Lung (tissue), 12 donors: Measurements from ENCODE around the gene TMEM184A. TPM values are rescaled to one million over a fixed set of nuclear protein-coding genes. Genes with fewer than 3 reads are reported as not detected.

Experiments used
- ATAC-seq: fragments of 200-7000 bp; cut with Tn5 transposase; one replicate; pipeline ENCODE4 v1.9.1; 2020; ENCODE audit warnings: moderate number of reproducible peaks; ENCODE audit not compliant: insufficient read depth, low FRiP score
- DNase-seq, 3 donors: peaks; one replicate each; pipeline ENCODE4 v3.0.0-alpha.2; 2013 to 2017
- H3K27ac ChIP-seq, 2 donors: one replicate each; pipeline ENCODE4 v1.5.1; 2013; ENCODE audit warnings: mild to moderate bottlenecking in 2 of 2, moderate library complexity in 2 of 2, control low read depth in 1 of 2, inconsistent platforms in 1 of 2, low read depth in 1 of 2, low read length in 1 of 2
- H3K27me3 ChIP-seq, 3 donors: one replicate each; pipeline ENCODE4 v1.5.1; 2013; ENCODE audit warnings: low read length in 2 of 3; ENCODE audit not compliant: control insufficient read depth in 3 of 3, insufficient read depth in 3 of 3
- H3K36me3 ChIP-seq, 4 donors: one replicate each; pipeline ENCODE4 v1.5.1; 2013; ENCODE audit warnings: low read length in 4 of 4, mild to moderate bottlenecking in 1 of 4, moderate library complexity in 1 of 4; ENCODE audit not compliant: control insufficient read depth in 4 of 4, insufficient read depth in 4 of 4
- H3K4me1 ChIP-seq, 5 donors: one replicate each; pipeline ENCODE4 v1.5.1; 2013; ENCODE audit warnings: low read length in 5 of 5, mild to moderate bottlenecking in 2 of 5, moderate library complexity in 1 of 5; ENCODE audit not compliant: control insufficient read depth in 5 of 5, insufficient read depth in 5 of 5
- H3K4me3 ChIP-seq: one replicate; pipeline ENCODE4 v1.5.1; 2013; ENCODE audit warnings: mild to moderate bottlenecking, control low read depth, moderate library complexity
- H3K9ac ChIP-seq, 2 donors: one replicate each; pipeline ENCODE4 v1.5.1; 2013; ENCODE audit warnings: low read length in 2 of 2, control low read depth in 1 of 2; ENCODE audit not compliant: insufficient read depth in 1 of 2
- H3K9me3 ChIP-seq, 4 donors: one replicate each; pipeline ENCODE4 v1.5.1; 2013; ENCODE audit warnings: low read length in 3 of 4, mild to moderate bottlenecking in 1 of 4, moderate library complexity in 1 of 4; ENCODE audit not compliant: control insufficient read depth in 4 of 4, insufficient read depth in 3 of 4
- WGBS, 2 donors: extraction: QIAGEN DNeasy Blood & Tissue Kit; methylation state at CpG; one replicate each; pipeline ENCODE4 v1.1.7; 2013; 5-methylcytosine and 5-hydroxymethylcytosine counted together
- polyA plus RNA-seq, 2 donors: library from polyadenylated mRNA; stranded (reverse); fragments of 200-250 nt; gene quantifications; one replicate each; pipeline ENCODE4 v1.2.1, GENCODE V29; 2013
- total RNA-seq, 2 donors: library from RNA; depleted of rRNA in 1 of 2; stranded (reverse); fragments of >200 nt in 1 of 2; gene quantifications; one replicate each; pipeline ENCODE4 v1.2.1, GENCODE V29; 2014 to 2021
- TF ChIP-seq, protein P1 (sequence below): IDR thresholded peaks from 2 replicates; pipeline ENCODE4 v1.5.1; 2012; ENCODE audit warnings: mild to moderate bottlenecking; ENCODE audit errors: control extremely low read depth, extremely low read depth
- donor health status: control.
- donor health status: control.
- donor health status: Bipolar disorder and iron deficiency.
- donor health status: healthy.
- donor health status: DM: yes; HTN: yes; CAD: no.

Gene TMEM184A
- total and polyA plus RNA-seq, 4 donors: 1.8 to 11.8 (median 8.3) TPM

DNA sequence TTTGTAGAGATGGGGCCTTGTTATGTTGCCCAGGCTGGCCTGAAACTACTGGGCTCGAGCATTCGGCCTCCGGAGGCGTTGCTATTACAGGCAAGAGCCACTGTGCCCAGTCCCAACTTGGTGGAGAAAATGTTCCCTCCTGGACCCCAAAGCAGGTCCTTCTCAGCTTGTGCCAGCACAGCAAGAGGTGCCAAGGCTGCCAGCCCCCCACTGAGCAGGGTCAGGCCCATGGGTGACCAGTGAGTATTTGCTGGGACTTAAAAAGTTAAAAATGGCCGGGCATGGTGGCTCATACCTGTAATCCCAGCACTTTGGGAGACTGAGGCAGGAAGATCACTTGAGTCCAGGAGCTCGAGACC, 20.9 kb downstream of the TMEM184A start:
- ATAC-seq (no peak), DNase-seq (no peak)
- TF ChIP-seq, protein P1, sequence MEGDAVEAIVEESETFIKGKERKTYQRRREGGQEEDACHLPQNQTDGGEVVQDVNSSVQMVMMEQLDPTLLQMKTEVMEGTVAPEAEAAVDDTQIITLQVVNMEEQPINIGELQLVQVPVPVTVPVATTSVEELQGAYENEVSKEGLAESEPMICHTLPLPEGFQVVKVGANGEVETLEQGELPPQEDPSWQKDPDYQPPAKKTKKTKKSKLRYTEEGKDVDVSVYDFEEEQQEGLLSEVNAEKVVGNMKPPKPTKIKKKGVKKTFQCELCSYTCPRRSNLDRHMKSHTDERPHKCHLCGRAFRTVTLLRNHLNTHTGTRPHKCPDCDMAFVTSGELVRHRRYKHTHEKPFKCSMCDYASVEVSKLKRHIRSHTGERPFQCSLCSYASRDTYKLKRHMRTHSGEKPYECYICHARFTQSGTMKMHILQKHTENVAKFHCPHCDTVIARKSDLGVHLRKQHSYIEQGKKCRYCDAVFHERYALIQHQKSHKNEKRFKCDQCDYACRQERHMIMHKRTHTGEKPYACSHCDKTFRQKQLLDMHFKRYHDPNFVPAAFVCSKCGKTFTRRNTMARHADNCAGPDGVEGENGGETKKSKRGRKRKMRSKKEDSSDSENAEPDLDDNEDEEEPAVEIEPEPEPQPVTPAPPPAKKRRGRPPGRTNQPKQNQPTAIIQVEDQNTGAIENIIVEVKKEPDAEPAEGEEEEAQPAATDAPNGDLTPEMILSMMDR: no peak
- Histone ChIP-seq H3K4me1 (peaks cover 3 to 47% (median 24%) of the 10 kb centered on the region in 5 donors), H3K27ac (peak overlapping the region; percentile 22 to 66), H3K36me3 (peaks cover 0 to 18% (median 0%) of the 10 kb centered on the region in 4 donors), H3K9me3 (no peaks in the 10 kb centered on the region), H3K9ac (no peak overlapping the region), H3K27me3 (peaks cover 0 to 7% (median 3%) of the 10 kb centered on the region in 3 donors), H3K4me3 (no peak overlapping the region)
- WGBS, 2 donors: 64% methylated on average over 6 of the region's 6 CpGs

DNA sequence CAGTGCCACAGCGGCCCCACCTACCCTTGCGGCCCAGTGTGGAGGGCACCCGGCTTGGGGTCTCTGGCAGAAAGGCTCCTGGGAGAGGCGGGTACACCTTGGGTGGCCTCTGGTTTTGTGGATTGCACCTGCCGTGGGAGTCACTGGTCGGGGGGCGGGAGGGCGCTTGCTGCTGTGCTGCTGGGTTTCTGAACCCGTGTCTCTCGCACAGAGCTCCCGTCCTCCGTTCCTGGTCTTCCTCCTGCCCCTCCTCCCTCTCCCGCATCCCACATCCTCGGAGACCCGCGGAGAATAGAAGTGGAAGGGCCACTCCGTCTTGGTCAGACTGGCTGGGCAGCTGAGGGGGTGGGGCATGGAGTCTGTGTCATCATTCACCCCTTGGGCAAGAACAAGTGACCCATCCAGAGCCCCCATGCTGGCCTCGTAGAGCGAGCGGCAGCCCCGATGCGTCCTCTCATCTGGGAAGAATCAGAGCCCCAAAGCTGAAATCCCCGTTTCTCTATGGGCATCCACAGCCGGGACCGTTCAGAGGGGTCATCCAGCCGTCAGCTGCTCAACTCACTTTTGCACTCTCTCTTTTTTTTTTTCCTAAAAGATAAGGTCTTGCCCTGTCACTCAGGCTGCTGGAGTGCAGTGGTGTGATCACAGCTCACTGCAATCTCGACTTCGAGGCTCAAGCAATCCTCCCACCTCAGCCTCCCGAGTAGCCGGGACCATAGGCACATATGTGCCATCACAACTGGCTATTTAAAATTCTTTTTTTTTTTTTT, 21.5 kb downstream of the TMEM184A start:
- TF ChIP-seq, protein P1: no peak
- ATAC-seq (no peak), DNase-seq (no peak)
- peaks cover 3 to 49% (median 24%) of the 10 kb centered on the region in 5 donors for H3K4me1 ChIP-seq
- H3K9me3 ChIP-seq: no peaks in the 10 kb centered on the region
- peaks cover 0 to 9% (median 3%) of the 10 kb centered on the region in 3 donors for H3K27me3 ChIP-seq
- WGBS, 2 donors: 86% methylated on average over 26 to 30 of the region's 30 CpGs
- H3K9ac ChIP-seq: no peak overlapping the region
- H3K27ac ChIP-seq: peak overlapping the region; percentile 93 to 97
- peaks cover 0 to 13% (median 0%) of the 10 kb centered on the region in 4 donors for H3K36me3 ChIP-seq
- no peak overlapping the region for H3K4me3 ChIP-seq

DNA sequence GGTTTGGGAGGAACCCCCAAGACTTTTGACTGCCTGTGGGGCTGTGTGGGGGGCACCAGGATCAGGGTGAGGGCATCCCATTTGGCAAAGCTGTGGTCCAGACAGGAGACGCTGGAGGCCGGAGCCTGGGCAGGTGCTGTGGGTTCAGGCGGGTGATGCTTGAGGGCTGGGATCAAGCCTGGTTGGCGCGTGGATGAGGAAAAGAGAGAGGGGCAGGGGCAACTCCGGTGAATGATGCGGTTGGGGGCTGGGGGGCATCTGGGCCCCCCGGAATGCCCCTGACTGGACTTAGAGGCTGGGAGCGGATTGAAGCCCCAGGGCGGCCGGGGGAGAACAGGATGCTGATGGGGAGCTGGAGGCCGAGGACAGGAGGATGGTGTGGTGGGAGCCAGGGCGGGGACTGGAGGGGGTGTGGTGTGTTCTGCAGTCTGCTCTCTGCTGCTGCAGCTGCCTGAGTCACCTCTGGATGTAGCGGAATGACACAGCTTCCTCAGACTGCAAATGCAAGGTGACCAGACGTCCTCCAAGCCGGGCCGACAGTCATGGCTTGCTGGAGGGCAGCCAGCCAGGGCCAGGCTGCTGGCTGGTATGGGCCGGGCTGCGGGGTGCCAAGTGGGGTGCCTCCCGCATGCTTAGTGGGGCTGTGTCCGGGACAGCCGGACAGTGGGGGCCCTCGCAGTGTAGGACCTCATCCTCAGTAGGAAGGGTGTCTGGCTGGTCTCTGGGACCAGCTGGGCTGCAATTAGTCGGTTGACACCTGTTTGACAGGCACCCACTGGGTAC, 22.3 kb downstream of the TMEM184A start:
- Histone ChIP-seq H3K4me3 (peak overlapping the region; percentile 7), H3K27me3 (peaks cover 0 to 12% (median 3%) of the 10 kb centered on the region in 3 donors), H3K9ac (no peak overlapping the region), H3K36me3 (peaks cover 0 to 5% (median 0%) of the 10 kb centered on the region in 4 donors), H3K9me3 (no peaks in the 10 kb centered on the region), H3K4me1 (peaks cover 3 to 48% (median 24%) of the 10 kb centered on the region in 5 donors), H3K27ac (peak overlapping the region; percentile 93 to 97)
- TF ChIP-seq, protein P1: no peak
- ATAC-seq: no peak
- 55 to 63% methylated on average over 24 of the region's 24 CpGs for WGBS, 2 donors
- DNase-seq: peak in 1 of 3 donors; percentile 14
